ENCODE data around the gene MAN2A2.

DNA sequence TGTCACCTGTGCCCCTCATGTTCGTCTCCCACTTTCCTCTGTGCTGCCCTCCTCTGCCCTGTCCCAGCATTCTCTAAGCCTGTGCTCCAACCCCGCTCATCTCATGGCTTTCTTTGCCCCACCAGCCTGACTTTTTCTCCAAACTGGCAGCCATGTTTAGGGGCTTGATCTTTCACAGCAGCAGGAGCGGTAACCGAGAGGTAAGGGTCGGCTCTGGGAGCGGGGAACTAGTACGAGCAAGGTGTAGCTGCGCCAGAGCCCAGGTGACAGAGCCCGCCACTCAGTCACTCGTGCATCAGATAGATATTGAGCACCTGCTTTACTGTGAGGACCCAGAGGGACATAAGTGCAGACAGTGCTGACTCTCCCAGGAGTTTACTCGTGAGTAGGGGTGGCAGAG, 13.4 kb downstream of the MAN2A2 start:
- TF ChIP-seq, protein P1, sequence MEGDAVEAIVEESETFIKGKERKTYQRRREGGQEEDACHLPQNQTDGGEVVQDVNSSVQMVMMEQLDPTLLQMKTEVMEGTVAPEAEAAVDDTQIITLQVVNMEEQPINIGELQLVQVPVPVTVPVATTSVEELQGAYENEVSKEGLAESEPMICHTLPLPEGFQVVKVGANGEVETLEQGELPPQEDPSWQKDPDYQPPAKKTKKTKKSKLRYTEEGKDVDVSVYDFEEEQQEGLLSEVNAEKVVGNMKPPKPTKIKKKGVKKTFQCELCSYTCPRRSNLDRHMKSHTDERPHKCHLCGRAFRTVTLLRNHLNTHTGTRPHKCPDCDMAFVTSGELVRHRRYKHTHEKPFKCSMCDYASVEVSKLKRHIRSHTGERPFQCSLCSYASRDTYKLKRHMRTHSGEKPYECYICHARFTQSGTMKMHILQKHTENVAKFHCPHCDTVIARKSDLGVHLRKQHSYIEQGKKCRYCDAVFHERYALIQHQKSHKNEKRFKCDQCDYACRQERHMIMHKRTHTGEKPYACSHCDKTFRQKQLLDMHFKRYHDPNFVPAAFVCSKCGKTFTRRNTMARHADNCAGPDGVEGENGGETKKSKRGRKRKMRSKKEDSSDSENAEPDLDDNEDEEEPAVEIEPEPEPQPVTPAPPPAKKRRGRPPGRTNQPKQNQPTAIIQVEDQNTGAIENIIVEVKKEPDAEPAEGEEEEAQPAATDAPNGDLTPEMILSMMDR (IDR thresholded peaks at IDR 0.05; ENCODE audit: insufficient read depth, low read depth, low read length) = no peak
- no peak for TF ChIP-seq EZH2 (IDR thresholded peaks at IDR 0.05; ENCODE audit: insufficient read depth, low read length)
